ENCODE data around the gene LUZP1.
A peak's percentile ranks its signal among the peaks of the same experiment; 100 is the strongest.

Gene LUZP1

DNA sequence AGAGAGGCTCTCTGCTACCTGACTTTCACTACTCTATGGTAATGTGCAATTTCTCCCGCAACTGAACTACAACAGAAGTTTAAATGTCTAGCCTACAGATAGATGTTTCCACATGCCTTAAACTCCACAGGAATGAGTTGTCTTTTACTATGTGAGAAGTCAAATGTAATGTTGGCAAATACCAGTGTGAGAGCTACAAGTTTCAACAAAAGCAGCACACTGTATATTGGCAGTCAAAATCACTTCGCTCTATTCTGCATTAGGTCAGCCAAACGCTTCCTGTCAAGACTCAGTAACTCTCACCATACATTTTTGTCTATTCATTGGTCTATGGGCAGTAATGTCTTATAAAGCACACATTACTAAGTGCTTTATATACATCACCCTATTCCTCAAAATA lies 41.9 kb downstream of the LUZP1 start:
- CTCF ChIA-PET, result interaction anchor here (0.9 to 2.3 kb wide), 4 partner anchors 13 to 57 kb away, joined by 3 to 11 read pairs (median 4); no protein-coding TSS in a partner anchor
- TF ChIP-seq, protein P1, sequence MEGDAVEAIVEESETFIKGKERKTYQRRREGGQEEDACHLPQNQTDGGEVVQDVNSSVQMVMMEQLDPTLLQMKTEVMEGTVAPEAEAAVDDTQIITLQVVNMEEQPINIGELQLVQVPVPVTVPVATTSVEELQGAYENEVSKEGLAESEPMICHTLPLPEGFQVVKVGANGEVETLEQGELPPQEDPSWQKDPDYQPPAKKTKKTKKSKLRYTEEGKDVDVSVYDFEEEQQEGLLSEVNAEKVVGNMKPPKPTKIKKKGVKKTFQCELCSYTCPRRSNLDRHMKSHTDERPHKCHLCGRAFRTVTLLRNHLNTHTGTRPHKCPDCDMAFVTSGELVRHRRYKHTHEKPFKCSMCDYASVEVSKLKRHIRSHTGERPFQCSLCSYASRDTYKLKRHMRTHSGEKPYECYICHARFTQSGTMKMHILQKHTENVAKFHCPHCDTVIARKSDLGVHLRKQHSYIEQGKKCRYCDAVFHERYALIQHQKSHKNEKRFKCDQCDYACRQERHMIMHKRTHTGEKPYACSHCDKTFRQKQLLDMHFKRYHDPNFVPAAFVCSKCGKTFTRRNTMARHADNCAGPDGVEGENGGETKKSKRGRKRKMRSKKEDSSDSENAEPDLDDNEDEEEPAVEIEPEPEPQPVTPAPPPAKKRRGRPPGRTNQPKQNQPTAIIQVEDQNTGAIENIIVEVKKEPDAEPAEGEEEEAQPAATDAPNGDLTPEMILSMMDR (IDR thresholded peaks at IDR 0.05; ENCODE audit: insufficient read depth, low read length, missing control alignments), result no peak
- peak; percentile 59 for DNase-seq (ENCODE audit: low read depth, low spot score)
- H3K4me3 ChIP-seq (ENCODE audit: low read depth, low read length), result no peak overlapping the region
- POLR2A ChIA-PET, result no interaction called here

DNA sequence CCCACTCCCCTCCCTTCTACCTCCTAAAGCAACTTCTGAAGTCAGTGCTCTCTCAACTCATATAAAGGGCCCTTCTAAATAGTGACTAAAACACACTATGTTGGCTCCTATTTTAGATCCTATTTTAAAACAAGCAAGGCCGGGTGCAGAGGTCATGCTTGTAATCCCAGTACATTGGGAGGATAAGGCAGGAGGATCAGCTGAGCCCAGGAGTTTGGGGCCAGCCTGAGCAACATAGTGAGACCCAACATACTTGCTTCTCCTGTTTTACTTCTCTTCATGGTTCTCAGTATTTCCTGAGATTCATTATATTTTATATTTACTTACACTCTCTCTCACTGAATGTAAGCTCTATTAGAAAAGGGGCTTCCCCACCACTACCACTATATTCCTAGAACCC lies 42.5 kb downstream of the LUZP1 start:
- no peak overlapping the region for H3K4me3 ChIP-seq (ENCODE audit: low read depth, low read length)
- TF ChIP-seq, protein P1 (IDR thresholded peaks at IDR 0.05; ENCODE audit: insufficient read depth, low read length, missing control alignments), result no peak
- ChIA-PET CTCF (interaction anchor here (0.9 to 2.3 kb wide), 3 partner anchors 12 to 58 kb away, joined by 3 to 11 read pairs (median 5); no protein-coding TSS in a partner anchor), POLR2A (no interaction called here)
- no peak for DNase-seq (ENCODE audit: low read depth, low spot score)

DNA sequence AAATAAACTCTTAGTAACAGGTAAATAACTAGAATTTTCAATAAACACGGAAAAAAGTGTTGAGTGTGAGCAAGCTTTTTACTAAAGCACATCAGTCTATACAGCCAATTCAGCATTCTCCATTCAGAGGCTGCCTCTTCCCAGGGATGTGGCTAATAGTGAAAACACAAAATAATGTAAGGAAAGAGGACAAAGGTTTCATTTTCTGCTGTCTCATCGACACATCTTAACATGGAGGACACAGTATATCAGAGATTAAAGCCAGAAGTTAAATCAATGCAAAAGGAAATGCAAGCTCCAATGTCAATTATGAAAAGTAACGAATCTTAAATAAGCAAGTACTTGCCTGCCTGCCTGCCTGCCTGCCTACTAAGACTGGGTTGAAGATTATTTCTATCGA lies 43.2 kb downstream of the LUZP1 start:
- POLR2A ChIA-PET, result no interaction called here
- no peak overlapping the region for H3K4me3 ChIP-seq (ENCODE audit: low read depth, low read length)
- CTCF ChIA-PET, result interaction anchor here (1.6 kb wide), 1 partner anchor 26 kb away, joined by 5 read pairs; no protein-coding TSS in a partner anchor
- TF ChIP-seq, protein P1 (IDR thresholded peaks at IDR 0.05; ENCODE audit: insufficient read depth, low read length, missing control alignments), result no peak
- DNase-seq (ENCODE audit: low read depth, low spot score), result no peak

DNA sequence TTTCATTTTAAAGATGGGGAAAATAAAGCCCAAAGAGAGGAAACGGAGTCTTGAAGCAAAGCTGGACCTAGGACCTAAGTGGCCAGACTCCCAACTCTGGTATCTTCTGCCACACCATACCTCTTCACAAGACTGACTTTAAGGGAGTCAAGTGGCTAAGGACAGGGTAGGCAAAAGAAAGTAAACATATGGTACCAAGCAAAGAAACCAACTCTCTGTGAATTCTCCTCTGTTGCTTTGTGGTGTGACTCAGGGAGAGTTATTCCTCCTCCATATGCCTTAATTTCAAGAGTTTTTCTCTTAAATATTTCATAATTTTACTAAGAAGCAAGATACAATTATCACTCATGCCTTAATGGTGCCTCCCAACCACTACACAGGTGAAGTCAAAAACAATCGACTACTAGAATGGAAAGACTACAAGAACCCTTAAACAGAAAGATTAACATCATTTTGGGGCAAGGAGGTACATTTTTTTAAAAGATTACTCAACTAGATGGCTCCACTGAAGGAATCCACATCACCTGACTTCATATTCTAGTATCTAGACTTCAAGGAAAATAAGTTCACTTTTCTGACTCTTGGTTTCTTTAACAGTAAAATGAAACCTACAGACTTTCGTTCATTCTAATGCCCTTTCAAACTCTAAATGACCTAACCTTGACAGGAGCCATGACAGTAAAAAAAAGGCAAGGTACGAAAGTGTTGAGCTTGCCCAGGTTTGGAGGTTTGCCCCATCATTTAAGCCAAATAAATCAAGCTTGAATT lies 44.2 kb downstream of the LUZP1 start:
- POLR2A ChIA-PET, result no interaction called here
- TF ChIP-seq, protein P1 (IDR thresholded peaks at IDR 0.05; ENCODE audit: insufficient read depth, low read length, missing control alignments), result no peak
- no peak overlapping the region for H3K4me3 ChIP-seq (ENCODE audit: low read depth, low read length)
- no peak for DNase-seq (ENCODE audit: low read depth, low spot score)
- CTCF ChIA-PET, result interaction anchor here (1.5 to 2.1 kb wide), 3 partner anchors 26 to 36 kb away, joined by 4 to 7 read pairs (median 5); no protein-coding TSS in a partner anchor

DNA sequence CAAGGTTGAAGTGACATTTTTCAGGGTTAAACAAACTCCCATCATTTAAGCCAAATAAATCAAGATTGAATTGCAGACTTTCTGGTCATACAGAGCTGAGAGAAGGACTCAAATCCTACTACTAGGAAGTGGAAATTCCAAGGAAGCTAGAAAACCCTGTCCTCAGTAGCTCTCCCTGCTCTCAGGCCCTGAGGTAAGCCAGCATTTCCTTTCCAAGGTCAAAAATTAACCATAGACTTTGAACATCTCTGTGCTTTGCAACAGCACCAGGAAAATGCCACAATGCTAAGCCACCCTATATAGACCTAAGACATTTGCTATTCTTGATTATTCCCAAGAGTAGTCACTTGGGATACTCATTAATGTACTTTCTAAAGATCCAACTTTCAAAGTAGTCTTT lies 45.1 kb downstream of the LUZP1 start:
- H3K4me3 ChIP-seq (ENCODE audit: low read depth, low read length), result no peak overlapping the region
- POLR2A ChIA-PET, result no interaction called here
- TF ChIP-seq, protein P1 (IDR thresholded peaks at IDR 0.05; ENCODE audit: insufficient read depth, low read length, missing control alignments), result no peak
- CTCF ChIA-PET, result interaction anchor here (1.0 to 2.1 kb wide), 4 partner anchors 9 to 61 kb away, joined by 3 to 7 read pairs (median 4); no protein-coding TSS in a partner anchor
- DNase-seq (ENCODE audit: low read depth, low spot score), result no peak

DNA sequence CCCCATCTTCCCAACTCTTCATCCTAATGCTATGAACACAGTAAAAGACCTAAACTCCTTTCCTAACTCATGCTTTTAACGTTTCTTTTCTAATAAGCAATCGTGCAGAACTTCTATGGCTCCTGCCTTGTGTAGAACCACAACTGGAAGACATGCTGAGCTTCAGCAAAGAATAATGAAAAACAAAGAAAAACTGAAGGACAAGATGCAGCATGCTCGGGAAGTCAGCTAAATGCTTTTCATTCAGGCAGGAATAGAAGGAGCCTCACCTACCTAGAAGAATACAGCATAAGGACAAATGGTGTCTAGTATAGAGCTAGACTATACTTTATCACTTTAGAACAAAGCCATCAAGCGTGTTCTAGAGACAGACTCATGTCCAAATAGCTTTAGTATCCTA lies 45.9 kb downstream of the LUZP1 start:
- TF ChIP-seq, protein P1 (IDR thresholded peaks at IDR 0.05; ENCODE audit: insufficient read depth, low read length, missing control alignments), result no peak
- DNase-seq (ENCODE audit: low read depth, low spot score), result no peak
- no peak overlapping the region for H3K4me3 ChIP-seq (ENCODE audit: low read depth, low read length)
- ChIA-PET CTCF (interaction anchor here (1.0 to 2.1 kb wide), 3 partner anchors 10 to 62 kb away, joined by 3 to 7 read pairs (median 3); no protein-coding TSS in a partner anchor), POLR2A (no interaction called here)

Measured in AG04449 (cell line).